ENCODE results near the gene CACNA2D1.

DNA sequence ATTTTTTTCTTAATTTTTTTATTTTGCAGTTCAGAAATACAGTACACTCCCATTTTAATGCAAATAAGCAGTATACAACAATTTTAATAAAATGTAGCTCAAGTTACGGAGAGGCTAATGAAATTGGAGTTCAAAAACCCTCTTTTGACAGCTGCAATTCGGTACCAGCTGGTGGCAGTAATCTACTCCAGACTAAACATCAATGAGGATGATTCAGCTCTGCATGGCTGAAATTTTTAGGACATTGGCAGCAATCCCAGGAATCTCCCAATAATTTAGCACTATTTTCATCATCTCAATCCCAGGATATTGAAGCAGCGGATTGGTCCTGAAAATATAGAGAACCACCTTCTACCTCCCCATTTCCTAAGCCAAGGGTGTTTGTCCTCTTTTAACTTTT is 278.8 kb downstream of the CACNA2D1 start:
- TF ChIP-seq RBM34 (IDR thresholded peaks at IDR 0.05; ENCODE audit: borderline replicate concordance, insufficient read depth, low read length): no peak
- no peak for TF ChIP-seq NR1H2 (CRISPR knock-in tag; IDR thresholded peaks at IDR 0.05)
- TF ChIP-seq MGA (IDR thresholded peaks at IDR 0.05): no peak
- no peak for TF ChIP-seq PHF8 (IDR thresholded peaks at IDR 0.05; ENCODE audit: borderline replicate concordance, low read length)
- no peak for TF ChIP-seq JUN (IDR thresholded peaks at IDR 0.05; ENCODE audit: borderline replicate concordance, low read depth, low read length)
- no peak for TF ChIP-seq JUN (CRISPR knock-in tag; IDR thresholded peaks at IDR 0.05; ENCODE audit: borderline replicate concordance)
- TF ChIP-seq, protein P1, sequence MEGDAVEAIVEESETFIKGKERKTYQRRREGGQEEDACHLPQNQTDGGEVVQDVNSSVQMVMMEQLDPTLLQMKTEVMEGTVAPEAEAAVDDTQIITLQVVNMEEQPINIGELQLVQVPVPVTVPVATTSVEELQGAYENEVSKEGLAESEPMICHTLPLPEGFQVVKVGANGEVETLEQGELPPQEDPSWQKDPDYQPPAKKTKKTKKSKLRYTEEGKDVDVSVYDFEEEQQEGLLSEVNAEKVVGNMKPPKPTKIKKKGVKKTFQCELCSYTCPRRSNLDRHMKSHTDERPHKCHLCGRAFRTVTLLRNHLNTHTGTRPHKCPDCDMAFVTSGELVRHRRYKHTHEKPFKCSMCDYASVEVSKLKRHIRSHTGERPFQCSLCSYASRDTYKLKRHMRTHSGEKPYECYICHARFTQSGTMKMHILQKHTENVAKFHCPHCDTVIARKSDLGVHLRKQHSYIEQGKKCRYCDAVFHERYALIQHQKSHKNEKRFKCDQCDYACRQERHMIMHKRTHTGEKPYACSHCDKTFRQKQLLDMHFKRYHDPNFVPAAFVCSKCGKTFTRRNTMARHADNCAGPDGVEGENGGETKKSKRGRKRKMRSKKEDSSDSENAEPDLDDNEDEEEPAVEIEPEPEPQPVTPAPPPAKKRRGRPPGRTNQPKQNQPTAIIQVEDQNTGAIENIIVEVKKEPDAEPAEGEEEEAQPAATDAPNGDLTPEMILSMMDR (IDR thresholded peaks at IDR 0.05 in 2 of 3, conservative IDR thresholded peaks at IDR 0.05 in 1 of 3; ENCODE audit: insufficient read depth in 2 of 3, low read depth in 1 of 3, low read length in 3 of 3): no peak
- TF ChIP-seq CHD1 (IDR thresholded peaks at IDR 0.05; ENCODE audit: low read length): no peak
- TF ChIP-seq ELK1 (CRISPR knock-in tag; IDR thresholded peaks at IDR 0.05): no peak
- TF ChIP-seq MCM7 (IDR thresholded peaks at IDR 0.05): no peak

Data from K562 (cell line).